Fibroblast of the aortic adventitia (primary cell): ENCODE measurements around the gene SIGLEC8. TPM values are rescaled to one million over a fixed set of nuclear protein-coding genes. Genes with fewer than 3 reads are reported as not detected.

ENCODE experiments used
- DNase-seq: peaks from one replicate; pipeline ENCODE4 v3.0.0-alpha.2; 2010; ENCODE audit warnings: low read depth
- H3K4me3 ChIP-seq: 2 replicates; pipeline ENCODE4 v1.5.1; 2011; ENCODE audit warnings: low read depth, mild to moderate bottlenecking, control low read depth, low read length, moderate library complexity
- total RNA-seq: library from RNA; depleted of rRNA; stranded (reverse); fragments of >200 nt; gene quantifications from 2 replicates; pipeline ENCODE4 v1.2.3, GENCODE V29; 2012; ENCODE audit warnings: low replicate concordance
- TF ChIP-seq, protein P1 (sequence below): IDR thresholded peaks from 2 replicates; pipeline ENCODE4 v1.5.1; 2011; ENCODE audit warnings: mild to moderate bottlenecking, low read length, control low read depth, inconsistent platforms; ENCODE audit not compliant: insufficient read depth

The SIGLEC8 gene
- total RNA-seq, 1 donor: not detected

DNA sequence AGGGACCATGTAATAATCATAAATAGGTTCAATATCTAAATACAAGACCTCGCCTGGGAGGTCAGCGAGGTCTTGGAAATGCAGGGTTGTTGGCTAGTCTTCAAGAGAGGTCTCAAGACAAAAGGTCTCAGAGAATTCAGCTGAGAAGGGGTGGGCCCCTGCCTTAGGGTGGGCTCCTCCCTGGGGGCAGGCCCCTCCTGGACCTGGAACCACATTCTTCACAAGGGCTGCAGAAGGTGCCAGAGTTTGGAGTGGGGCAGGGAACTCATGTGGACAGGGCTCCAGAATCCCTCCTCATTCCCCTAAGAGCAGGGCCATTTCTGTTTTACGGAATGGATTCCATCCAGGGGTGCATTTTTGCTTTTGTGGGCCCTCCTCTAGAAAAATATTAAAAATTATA is 30.2 kb upstream of the SIGLEC8 start:
- TF ChIP-seq, protein P1, sequence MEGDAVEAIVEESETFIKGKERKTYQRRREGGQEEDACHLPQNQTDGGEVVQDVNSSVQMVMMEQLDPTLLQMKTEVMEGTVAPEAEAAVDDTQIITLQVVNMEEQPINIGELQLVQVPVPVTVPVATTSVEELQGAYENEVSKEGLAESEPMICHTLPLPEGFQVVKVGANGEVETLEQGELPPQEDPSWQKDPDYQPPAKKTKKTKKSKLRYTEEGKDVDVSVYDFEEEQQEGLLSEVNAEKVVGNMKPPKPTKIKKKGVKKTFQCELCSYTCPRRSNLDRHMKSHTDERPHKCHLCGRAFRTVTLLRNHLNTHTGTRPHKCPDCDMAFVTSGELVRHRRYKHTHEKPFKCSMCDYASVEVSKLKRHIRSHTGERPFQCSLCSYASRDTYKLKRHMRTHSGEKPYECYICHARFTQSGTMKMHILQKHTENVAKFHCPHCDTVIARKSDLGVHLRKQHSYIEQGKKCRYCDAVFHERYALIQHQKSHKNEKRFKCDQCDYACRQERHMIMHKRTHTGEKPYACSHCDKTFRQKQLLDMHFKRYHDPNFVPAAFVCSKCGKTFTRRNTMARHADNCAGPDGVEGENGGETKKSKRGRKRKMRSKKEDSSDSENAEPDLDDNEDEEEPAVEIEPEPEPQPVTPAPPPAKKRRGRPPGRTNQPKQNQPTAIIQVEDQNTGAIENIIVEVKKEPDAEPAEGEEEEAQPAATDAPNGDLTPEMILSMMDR: no peak
- H3K4me3 ChIP-seq: no peak overlapping the region
- no peak for DNase-seq

DNA sequence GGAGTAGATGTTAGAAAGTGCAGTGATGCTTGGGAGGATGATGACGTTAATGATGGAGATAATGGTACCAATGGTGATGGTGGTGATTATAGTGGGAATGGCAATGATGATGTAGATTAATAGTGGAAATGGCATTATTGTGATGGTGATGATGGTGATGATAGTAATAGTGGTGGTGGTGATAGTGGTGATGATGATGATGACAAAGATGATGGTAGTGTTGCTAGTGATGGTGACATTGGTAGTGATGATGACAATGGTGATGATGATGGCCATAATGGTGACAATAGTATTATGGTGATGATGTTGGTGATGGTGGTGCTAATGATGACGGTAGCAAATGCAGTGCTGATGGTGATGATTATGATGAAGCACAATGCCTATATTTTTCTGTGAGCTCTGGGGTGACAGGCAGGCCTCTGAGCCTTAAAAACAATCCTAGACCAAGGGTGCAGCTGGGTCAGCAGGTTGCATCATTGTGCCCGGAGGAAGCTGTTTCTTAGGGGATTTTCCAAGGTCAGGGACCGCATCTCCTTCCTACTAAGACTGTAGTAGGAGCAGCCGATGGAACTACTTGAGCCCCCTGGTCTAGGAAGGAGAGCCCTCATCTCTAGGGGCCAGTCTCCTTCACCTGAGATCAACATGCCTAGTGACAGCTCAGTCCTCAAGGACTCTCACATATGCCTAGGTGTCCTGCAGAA is 27.9 kb upstream of the SIGLEC8 start:
- TF ChIP-seq, protein P1: no peak
- DNase-seq: no peak
- no peak overlapping the region for H3K4me3 ChIP-seq

DNA sequence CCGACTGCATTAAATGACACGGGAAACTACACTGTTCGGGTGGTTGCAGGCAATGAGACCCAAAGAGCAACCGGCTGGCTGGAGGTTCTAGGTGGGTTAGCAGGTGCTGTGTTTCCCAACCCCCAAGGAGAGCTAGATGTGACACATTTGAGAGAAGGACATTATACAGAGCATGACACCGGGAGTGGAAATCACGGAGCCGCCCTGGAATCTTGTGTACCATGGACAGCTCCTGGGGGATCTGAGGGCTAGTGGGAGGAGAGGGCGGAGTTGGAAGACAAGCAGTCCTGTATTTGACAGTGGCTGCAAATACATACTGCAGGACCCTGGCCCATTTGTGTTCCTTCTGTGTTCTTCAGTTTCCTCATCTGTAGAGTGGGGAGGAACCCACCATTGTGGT is 22.3 kb upstream of the SIGLEC8 start:
- H3K4me3 ChIP-seq: no peak overlapping the region
- TF ChIP-seq, protein P1: no peak
- peak; percentile 4 for DNase-seq

DNA sequence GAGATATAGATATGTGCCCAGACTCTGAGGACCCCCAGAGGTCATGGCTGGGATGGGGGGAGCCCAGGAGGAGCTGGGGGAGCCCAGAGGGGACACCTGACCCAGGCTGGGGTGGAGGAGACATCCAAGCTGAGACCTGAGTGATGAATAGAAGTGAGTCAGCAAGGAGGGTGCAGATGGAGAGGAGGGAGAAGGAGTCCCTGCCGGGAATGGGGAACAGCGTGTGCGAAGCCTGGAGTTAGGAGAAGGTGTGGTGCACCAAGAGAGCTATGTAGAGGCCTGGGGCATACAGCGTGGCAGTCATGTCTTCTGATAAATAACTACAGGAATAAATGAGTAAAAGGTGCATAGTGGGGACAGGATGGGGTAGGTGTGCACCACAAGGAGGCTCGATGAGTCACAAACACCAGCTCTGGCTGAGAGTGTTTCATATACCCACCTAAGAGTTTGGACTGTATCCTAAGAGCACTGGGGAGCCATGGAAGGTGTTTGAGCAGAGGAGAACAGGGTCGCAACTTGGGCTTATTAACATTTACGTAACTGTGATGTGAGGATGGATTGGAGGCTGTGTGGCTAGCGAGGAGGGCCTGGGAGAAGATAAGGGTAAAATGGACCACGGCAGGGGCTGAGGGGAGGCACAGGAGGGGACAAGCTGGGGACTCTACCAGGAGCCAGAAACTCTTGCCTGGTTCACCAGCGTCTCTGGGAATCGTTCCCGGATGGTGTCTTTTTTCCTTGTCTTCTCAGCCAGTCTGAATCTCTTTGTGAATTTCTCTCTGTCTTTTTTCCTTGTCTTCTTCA is 21.5 kb upstream of the SIGLEC8 start:
- no peak overlapping the region for H3K4me3 ChIP-seq
- TF ChIP-seq, protein P1: no peak
- DNase-seq: no peak

DNA sequence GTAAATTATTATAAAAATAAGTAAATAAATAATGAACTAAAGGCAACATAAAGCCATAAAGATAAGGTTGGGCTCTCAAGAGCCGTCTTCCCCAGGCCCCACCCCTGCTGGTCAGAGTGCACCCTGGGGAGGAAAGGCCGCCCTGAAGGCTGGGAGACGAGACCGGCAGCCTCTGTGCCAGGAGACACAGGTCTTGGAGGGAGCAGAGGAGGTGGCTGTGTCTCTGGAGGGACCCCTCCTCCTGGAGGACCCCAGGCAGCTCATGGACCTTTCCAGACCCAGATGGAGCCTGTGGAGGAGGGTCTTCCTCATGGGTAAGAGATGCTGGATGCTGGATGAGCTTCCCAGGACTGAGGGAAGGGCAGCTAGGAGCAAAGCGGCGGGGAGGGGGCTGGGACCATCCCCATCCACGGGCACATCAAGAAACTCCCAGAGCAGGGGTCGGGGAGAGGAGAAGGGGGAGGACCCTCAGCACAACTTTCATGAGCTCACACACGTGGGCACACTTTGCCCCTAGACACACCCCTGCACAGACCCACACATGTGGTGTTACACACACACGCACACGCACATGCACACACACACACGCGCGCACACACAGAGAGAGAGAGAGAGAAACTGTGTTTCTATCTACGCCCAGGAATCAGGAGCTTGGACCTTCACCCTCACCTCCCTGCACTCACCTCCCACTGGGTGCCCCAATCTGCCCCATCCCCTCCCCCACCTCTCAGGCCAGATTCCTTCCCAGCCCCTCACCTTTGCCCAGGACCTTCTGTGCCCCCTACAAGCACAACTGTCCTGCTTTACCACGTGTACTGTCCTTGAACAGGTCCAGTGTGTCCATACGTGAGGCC is 20.4 kb upstream of the SIGLEC8 start, which contains the start of gene CEACAM18:
Gene CEACAM18, plus strand, starts transcription at position 159 of the 854 bp plus-strand sequence.
- no peak within 1 kb of the TSS for H3K4me3 ChIP-seq
- TF ChIP-seq, protein P1: no peak

DNA sequence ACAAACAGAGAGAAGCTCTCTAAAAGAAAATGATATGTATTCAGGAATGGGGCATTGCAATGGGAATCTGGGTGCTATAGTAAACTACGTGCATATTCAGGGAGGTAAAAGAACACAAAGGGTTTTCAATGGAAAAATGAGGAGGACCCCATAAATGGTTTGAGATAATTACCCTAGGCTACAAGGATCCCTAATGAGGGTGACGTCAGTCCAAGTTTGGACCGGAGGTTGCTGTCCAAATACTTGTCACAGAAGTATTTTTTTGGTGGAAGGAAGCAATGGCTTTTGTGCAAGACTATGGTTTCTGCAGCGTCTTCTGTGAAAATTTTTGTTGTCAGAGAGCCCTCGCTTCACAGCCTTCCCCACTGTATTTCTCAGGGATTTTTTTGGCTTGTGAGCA is 19.1 kb upstream of the SIGLEC8 start:
- no peak overlapping the region for H3K4me3 ChIP-seq
- TF ChIP-seq, protein P1: no peak
- DNase-seq: no peak

More for the DNA sequence above, 20.4 kb upstream of the SIGLEC8 start, which contains the start of gene CEACAM18:
- DNase-seq: no peak
